OCI-LY1 (cell line): Measurements from ENCODE around the gene NGFR.

Experiments
- EZH2 ChIP-seq: fragments of 200-600 bp; sonication (generic), shearing (Covaris generic); IDR thresholded peaks from 2 replicates; pipeline ENCODE4 v1.8.0; 2017; ENCODE audit warnings: borderline replicate concordance, mixed run types, mild to moderate bottlenecking, antibody characterized with exemption, low read length, moderate library complexity, mixed read lengths
- TF ChIP-seq, protein P1 (sequence below): fragments of 200-600 bp; sonication (generic), shearing (Covaris generic); IDR thresholded peaks from 2 replicates; pipeline ENCODE4 v1.5.1; 2017; ENCODE audit warnings: mild to moderate bottlenecking, antibody characterized with exemption, low read length, moderate library complexity, mixed read lengths

DNA sequence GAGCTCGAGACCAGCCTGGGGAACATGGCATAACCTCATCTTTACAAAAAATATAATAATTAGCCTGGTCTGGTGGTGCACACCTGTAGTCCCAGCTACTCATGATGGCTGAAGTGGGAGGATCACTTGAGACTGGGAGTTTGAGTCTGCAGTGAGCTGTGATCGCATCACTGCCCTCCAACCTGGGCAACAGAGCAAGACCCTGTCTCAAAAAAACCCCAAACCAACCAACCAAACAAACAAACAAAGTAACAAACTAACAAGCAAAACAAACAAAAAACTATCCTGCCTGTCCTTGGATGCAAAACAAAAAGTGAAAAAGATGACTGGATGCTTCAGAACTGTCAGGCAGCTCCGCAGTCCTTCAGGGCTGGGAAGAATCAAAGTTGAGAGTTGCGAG is 5.7 kb upstream of the NGFR start:
- TF ChIP-seq, protein P1, sequence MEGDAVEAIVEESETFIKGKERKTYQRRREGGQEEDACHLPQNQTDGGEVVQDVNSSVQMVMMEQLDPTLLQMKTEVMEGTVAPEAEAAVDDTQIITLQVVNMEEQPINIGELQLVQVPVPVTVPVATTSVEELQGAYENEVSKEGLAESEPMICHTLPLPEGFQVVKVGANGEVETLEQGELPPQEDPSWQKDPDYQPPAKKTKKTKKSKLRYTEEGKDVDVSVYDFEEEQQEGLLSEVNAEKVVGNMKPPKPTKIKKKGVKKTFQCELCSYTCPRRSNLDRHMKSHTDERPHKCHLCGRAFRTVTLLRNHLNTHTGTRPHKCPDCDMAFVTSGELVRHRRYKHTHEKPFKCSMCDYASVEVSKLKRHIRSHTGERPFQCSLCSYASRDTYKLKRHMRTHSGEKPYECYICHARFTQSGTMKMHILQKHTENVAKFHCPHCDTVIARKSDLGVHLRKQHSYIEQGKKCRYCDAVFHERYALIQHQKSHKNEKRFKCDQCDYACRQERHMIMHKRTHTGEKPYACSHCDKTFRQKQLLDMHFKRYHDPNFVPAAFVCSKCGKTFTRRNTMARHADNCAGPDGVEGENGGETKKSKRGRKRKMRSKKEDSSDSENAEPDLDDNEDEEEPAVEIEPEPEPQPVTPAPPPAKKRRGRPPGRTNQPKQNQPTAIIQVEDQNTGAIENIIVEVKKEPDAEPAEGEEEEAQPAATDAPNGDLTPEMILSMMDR, result no peak
- no peak for TF ChIP-seq EZH2
